Stomach (tissue), 9 donors: ENCODE measurements around the gene ATG14. TPM values are rescaled to one million over a fixed set of nuclear protein-coding genes. Genes with fewer than 3 reads are reported as not detected.

Experiments used
- DNase-seq, 2 donors: peaks; one replicate each; pipeline versions ENCODE4 v3.0.0 to v3.0.0-alpha.2; 2013 to 2019
- H3K27ac ChIP-seq, 5 donors: fragments of 200-600 bp in 4 of 5; sonication (generic) in 4 of 5; one replicate each; pipeline ENCODE4 v1.5.1; 2013 to 2019; ENCODE audit warnings: mild to moderate bottlenecking in 1 of 5, moderate library complexity in 1 of 5
- H3K27me3 ChIP-seq, 3 donors: fragments of 200-600 bp; sonication (generic); one replicate each; pipeline ENCODE4 v1.5.1; 2017 to 2019; ENCODE audit warnings: mixed run types in 1 of 3
- H3K36me3 ChIP-seq, 4 donors: fragments of 200-600 bp; sonication (generic); 1 replicate in 3 of 4; 2 replicates in 1 of 4; pipeline ENCODE4 v1.5.1; 2016 to 2019
- H3K4me1 ChIP-seq, 4 donors: fragments of 200-600 bp; sonication (generic); one replicate each; pipeline ENCODE4 v1.5.1; 2016 to 2019
- H3K4me3 ChIP-seq, 4 donors: fragments of 200-600 bp; sonication (generic) in 3 of 4; one replicate each; pipeline ENCODE4 v1.5.1; 2016 to 2019; ENCODE audit warnings: mild to moderate bottlenecking in 1 of 4
- H3K9me3 ChIP-seq, 4 donors: fragments of 200-600 bp; sonication (generic); one replicate each; pipeline ENCODE4 v1.5.1; 2016 to 2019
- CTCF ChIP-seq, 7 experiments: fragments of 450-650 bp in 4 of 7; fragments of 200-600 bp in 3 of 7; sonication (generic) in 3 of 7; IDR thresholded peaks; one replicate each; pipeline ENCODE4 v1.5.1; 2016 to 2019; ENCODE audit warnings: antibody characterized with exemption in 7 of 7, control low read depth in 2 of 7, mild to moderate bottlenecking in 1 of 7
- EP300 ChIP-seq: sonication (generic); formaldehyde crosslinking; IDR thresholded peaks from one replicate; pipeline ENCODE4 v1.6.1; 2017; ENCODE audit warnings: antibody characterized with exemption
- POLR2A ChIP-seq, 4 donors: fragments of 450-650 bp; IDR thresholded peaks; one replicate each; pipeline ENCODE4 v1.6.1; 2016; ENCODE audit warnings: antibody characterized with exemption in 4 of 4, control low read depth in 2 of 4, mild to moderate bottlenecking in 1 of 4, moderate library complexity in 1 of 4
- POLR2AphosphoS5 ChIP-seq, 3 donors: sonication (generic); formaldehyde crosslinking; IDR thresholded peaks; one replicate each; pipeline ENCODE4 v1.6.1; 2016; ENCODE audit warnings: antibody characterized with exemption in 3 of 3
- WGBS, 5 donors: extraction: QIAGEN DNeasy Blood & Tissue Kit in 3 of 5; methylation state at CpG; one replicate each; pipeline versions ENCODE4 v1.1.5 to v1.1.7; 2013 to 2018; 5-methylcytosine and 5-hydroxymethylcytosine counted together
- intact Hi-C: fragments of 100-400 bp; cut with DNase I; formaldehyde crosslinking; loops from one replicate; pipeline ENCODE4 v1.15.1; 2023; ENCODE audit warnings: low total_unique reads
- polyA plus RNA-seq, 3 donors: library from polyadenylated mRNA; stranded (reverse); fragments of 200-250 nt; gene quantifications; one replicate each; pipeline ENCODE4 v1.2.3, GENCODE V29; 2013
- total RNA-seq, 5 donors: library from RNA; depleted of rRNA; stranded (reverse); fragments of >200 nt; gene quantifications; one replicate each; pipeline versions ENCODE4 v1.1.0 to v1.2.3, GENCODE V29; 2014 to 2016
- donor health status: healthy with polysubstance abuse.
- donor health status: Bipolar disorder and iron deficiency.
- donor health status: healthy.

The ATG14 gene
- total and polyA plus RNA-seq, 8 donors, result 3.3 to 29.7 (median 5.8) TPM

- H3K27ac ChIP-seq, result no peak overlapping the region
- no peaks in the 10 kb centered on the region for H3K36me3 ChIP-seq
- intact Hi-C loops, result no loop called here
- no peak overlapping the region for H3K4me3 ChIP-seq
- 40 to 69% (median 62%) methylated on average over 3 of the region's 3 CpGs for WGBS, 5 donors
- TF ChIP-seq EP300 (no peak), POLR2AphosphoS5 (IDR thresholded peaks at IDR 0.05) (no peak), POLR2A (IDR thresholded peaks at IDR 0.05) (no peak), CTCF (IDR thresholded peaks at IDR 0.05) (no peak)
- H3K9me3 ChIP-seq, result no peaks in the 10 kb centered on the region
- no peaks in the 10 kb centered on the region for H3K4me1 ChIP-seq
- DNase-seq, result no peak
- H3K27me3 ChIP-seq, result peaks cover 0 to 6% (median 0%) of the 10 kb centered on the region in 3 donors
These were observed 21.0 kb upstream of the ATG14 start for GRCh38 chr14:55432628-55433027.

- no peaks in the 10 kb centered on the region for H3K36me3 ChIP-seq
- no peaks in the 10 kb centered on the region for H3K4me1 ChIP-seq
- intact Hi-C loops, result no loop called here
- H3K27me3 ChIP-seq, result no peaks in the 10 kb centered on the region
- DNase-seq, result peak in 1 of 2 donors; percentile 90
- no peaks in the 10 kb centered on the region for H3K9me3 ChIP-seq
- no peak overlapping the region for H3K27ac ChIP-seq
- TF ChIP-seq CTCF (IDR thresholded peaks at IDR 0.05) (peak in 5 of 7 experiments; percentile 13 to 54 (median 31)), POLR2A (IDR thresholded peaks at IDR 0.05) (no peak)
- H3K4me3 ChIP-seq, result no peak overlapping the region
- WGBS, 5 donors, result 0% methylated on average over 1 of the region's 1 CpG
These were observed 18.5 kb upstream of the ATG14 start for GRCh38 chr14:55430024-55430690.

- Histone ChIP-seq H3K36me3 (no peaks in the 10 kb centered on the region), H3K4me3 (no peak overlapping the region), H3K4me1 (no peaks in the 10 kb centered on the region), H3K27me3 (no peaks in the 10 kb centered on the region), H3K27ac (no peak overlapping the region), H3K9me3 (no peaks in the 10 kb centered on the region)
- intact Hi-C loops, result no loop called here
- WGBS, 5 donors, result 51 to 63% (median 53%) methylated on average over 7 of the region's 7 CpGs
- DNase-seq, result no peak
- TF ChIP-seq POLR2AphosphoS5 (IDR thresholded peaks at IDR 0.05) (no peak), CTCF (IDR thresholded peaks at IDR 0.05) (no peak), POLR2A (IDR thresholded peaks at IDR 0.05) (no peak), EP300 (no peak)
These were observed 15.8 kb upstream of the ATG14 start for GRCh38 chr14:55427439-55427838.

GRCh38 chr14:55426891-55427290 is 15.3 kb upstream of the ATG14 start:
- H3K4me3 ChIP-seq, result no peak overlapping the region
- no peaks in the 10 kb centered on the region for H3K9me3 ChIP-seq
- 66 to 72% (median 70%) methylated on average over 4 of the region's 4 CpGs for WGBS, 5 donors
- no peak for DNase-seq
- TF ChIP-seq POLR2A (IDR thresholded peaks at IDR 0.05) (no peak), CTCF (IDR thresholded peaks at IDR 0.05) (no peak), EP300 (no peak), POLR2AphosphoS5 (IDR thresholded peaks at IDR 0.05) (no peak)
- no peaks in the 10 kb centered on the region for H3K36me3 ChIP-seq
- no peaks in the 10 kb centered on the region for H3K4me1 ChIP-seq
- no peak overlapping the region for H3K27ac ChIP-seq
- H3K27me3 ChIP-seq, result no peaks in the 10 kb centered on the region
- intact Hi-C loops, result no loop called here
